HG02588 (cell line): ENCODE measurements around the gene AGAP5.
"Not testable (repeated sequence)": the region's sequence is repeated elsewhere in the genome, so short reads cannot be mapped to it uniquely, and the experiment has no call there.

Experiments
- ATAC-seq: cut with Tn5 transposase; IDR thresholded peaks from one replicate; pipeline ENCODE4 v1.9.1; 2021; ENCODE audit warnings: mild to moderate bottlenecking, moderate library complexity; ENCODE audit not compliant: unreplicated experiment

The AGAP5 gene

GRCh38 chr10:73715179-73716156 lies 17.6 kb upstream of the AGAP5 start:
- ATAC-seq, result not testable (repeated sequence)

GRCh38 chr10:73714483-73714882 lies 16.6 kb upstream of the AGAP5 start:
- ATAC-seq, result not testable (repeated sequence)

- not testable (repeated sequence) for ATAC-seq
Measured at GRCh38 chr10:73713912-73714311, 16.0 kb upstream of the AGAP5 start.

- ATAC-seq, result not testable (repeated sequence)
Measured at GRCh38 chr10:73711683-73712082, 13.8 kb upstream of the AGAP5 start.

- ATAC-seq, result not testable (repeated sequence)
Measured at GRCh38 chr10:73708122-73708521, 10.2 kb upstream of the AGAP5 start.

DNA sequence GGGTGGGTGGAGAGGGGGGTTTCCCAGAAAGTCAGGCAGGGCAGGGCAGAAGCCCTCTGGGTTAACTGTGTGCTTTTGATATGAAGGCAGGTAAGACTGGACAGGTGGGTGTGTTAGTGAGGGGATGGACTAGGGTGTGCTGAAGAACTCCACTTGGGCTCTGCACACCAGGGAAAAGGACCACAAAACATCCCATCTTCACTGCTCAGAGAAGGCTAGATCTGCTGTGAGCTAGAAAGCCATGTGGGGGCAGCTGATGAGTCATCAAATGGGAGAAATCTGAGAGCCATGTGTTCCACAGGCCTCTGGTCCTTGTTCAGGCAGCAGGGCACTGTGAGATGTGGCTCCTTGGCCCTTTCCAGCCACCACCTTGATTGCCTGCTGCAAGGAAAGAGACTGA lies 9.7 kb upstream of the AGAP5 start:
- ATAC-seq, result not testable (repeated sequence)

- not testable (repeated sequence) for ATAC-seq
Measured at GRCh38 chr10:73706488-73706887, 8.6 kb upstream of the AGAP5 start.

GRCh38 chr10:73705506-73706072 lies 7.7 kb upstream of the AGAP5 start:
- not testable (repeated sequence) for ATAC-seq

DNA sequence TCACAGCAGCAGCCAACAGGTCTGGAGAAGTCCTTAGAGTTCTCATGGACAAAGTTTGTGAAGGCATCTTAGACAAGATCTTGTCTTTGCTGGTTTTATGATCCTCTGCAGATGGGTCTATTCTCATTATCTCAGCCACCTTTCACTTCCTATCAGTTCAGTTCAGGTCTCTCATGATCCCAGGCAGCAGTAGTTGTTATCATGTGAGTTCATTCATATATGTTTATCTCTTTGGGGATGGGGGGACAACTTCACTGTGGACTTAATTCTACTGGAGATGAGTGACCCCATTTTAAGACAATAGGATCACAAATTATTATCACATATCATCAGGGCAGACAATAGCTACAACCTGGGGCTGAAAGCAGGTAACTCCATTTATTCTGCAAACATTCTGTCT lies 6.0 kb upstream of the AGAP5 start:
- ATAC-seq, result not testable (repeated sequence)

DNA sequence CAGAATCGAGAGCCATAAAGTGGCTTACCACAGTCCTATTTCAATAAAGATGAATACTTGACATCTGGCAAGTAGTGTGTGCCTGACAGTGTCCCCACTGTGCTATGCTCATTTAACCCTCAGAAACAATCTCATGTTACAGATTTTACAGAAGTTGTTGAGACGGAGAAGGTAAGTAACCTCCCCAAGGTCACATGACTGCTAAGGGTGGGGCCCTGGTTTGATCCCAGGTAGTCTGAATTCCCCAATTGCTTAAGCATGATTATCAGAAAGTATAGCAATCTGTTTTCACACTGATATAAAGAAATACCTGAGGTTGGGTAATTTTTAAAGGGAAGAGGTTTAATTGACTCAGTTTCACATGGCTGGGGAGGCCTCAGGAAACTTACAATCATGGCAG lies 910 bp upstream of the AGAP5 start:
- ATAC-seq, result not testable (repeated sequence)

DNA sequence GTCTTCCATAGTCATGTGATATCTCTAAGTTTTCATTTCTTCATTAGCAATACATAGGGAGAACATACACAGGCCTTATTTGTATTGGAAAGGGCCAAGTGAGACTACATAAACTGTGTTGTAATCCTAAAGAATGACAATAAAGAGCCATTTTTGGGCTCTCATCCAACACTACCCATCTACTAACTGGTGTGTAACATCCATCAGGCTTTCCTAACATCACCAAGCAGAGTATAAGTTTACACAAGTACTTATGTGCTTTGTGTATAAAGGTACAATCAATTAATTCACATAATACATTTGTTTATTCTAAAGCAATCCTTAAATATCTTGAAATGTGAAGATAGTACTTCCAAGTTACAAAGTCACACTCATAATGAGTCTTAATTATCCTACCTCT lies 2.6 kb downstream of the AGAP5 start:
- not testable (repeated sequence) for ATAC-seq

DNA sequence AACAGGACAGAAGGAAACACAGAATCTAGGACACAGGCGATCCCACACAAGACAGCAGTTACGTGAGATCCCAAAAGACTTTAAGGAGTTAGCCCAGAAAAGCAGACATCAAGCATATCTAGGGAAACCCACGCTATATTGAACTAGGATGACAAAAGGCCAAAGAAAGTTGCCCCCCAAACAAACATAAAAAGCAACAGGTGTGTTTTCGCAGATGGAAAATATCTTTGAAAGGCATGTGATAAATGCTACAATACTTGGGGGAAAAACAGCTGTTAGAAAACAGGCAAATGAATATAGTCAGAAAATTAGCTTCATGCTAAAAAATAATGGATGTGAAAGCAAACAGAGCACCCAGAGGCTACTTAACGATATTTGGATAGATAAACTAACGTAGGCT lies 7.2 kb downstream of the AGAP5 start:
- ATAC-seq, result not testable (repeated sequence)

- ATAC-seq, result not testable (repeated sequence)
Measured at GRCh38 chr10:73689596-73689995, 8.3 kb downstream of the AGAP5 start.

DNA sequence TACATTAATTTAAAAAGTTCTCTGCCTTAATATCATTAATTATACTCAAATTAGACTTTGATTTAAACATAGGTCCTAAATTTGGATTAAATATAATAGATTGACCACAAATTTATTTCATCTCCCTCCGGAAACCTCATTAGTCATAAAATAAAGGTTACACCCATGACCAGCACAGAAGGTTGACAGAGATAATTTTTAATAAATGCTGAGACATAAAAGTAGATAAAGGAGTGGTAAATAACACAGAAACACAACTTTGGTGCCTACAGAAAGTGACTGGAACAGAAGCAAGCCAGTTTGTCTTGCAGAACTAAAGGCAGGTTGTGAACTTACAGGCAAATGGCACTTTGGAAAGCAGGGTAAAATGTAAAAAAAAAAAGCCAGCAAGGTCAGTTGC lies 10.3 kb downstream of the AGAP5 start:
- not testable (repeated sequence) for ATAC-seq

- ATAC-seq, result not testable (repeated sequence)
Measured at GRCh38 chr10:73674546-73674945, 23.4 kb downstream of the AGAP5 start.

DNA sequence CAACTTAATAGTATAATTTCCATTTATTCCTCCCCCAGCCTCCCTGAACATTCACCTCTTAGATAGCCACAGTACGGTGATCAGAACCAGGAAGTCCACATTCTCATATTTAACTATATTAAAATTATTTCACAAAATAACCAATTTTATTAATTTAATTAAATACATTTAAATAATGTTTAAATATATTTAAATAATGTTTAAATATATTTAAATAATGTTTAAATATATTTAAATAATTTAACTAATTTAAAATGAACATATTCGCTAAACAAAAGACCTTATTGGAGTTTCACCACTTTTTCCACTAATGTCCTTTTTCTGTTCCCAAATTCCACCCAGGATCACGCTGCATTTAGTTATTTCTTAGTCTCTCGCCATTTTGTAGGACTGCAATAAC lies 29.5 kb downstream of the AGAP5 start:
- not testable (repeated sequence) for ATAC-seq

- ATAC-seq, result not testable (repeated sequence)
Measured at GRCh38 chr10:73666153-73666809, 31.6 kb downstream of the AGAP5 start.

DNA sequence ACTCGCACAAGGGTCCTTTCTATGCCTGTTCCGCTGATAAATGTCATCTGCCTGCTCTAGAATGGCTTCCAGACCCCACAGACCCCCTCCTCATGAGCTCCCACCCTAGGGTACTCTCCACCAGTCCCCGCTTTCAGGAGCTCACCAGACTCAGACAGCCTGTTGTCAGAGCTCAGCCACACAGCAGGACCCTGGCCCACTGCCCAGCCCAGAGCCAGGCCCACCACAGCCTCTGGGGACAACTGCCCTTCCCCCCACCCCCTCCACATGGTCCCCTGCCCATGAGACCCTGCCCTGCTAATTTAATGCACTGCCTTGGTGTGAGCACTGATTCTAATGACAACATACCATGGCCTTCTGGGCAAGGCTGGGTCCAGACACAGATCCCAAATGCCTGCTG lies 32.3 kb downstream of the AGAP5 start:
- ATAC-seq, result not testable (repeated sequence)

GRCh38 chr10:73664156-73665040 lies 33.5 kb downstream of the AGAP5 start:
- not testable (repeated sequence) for ATAC-seq

- not testable (repeated sequence) for ATAC-seq
Measured at GRCh38 chr10:73663621-73664020, 34.3 kb downstream of the AGAP5 start.
